GM12874 (cell line): Measurements from ENCODE around the gene TREM2.

Experiments
- TF ChIP-seq, protein P1 (sequence below): IDR thresholded peaks from 2 replicates; pipeline ENCODE4 v1.5.1; 2011; ENCODE audit warnings: low read depth, mild to moderate bottlenecking, control low read depth, low read length, moderate library complexity; ENCODE audit not compliant: insufficient read depth

Gene TREM2

DNA sequence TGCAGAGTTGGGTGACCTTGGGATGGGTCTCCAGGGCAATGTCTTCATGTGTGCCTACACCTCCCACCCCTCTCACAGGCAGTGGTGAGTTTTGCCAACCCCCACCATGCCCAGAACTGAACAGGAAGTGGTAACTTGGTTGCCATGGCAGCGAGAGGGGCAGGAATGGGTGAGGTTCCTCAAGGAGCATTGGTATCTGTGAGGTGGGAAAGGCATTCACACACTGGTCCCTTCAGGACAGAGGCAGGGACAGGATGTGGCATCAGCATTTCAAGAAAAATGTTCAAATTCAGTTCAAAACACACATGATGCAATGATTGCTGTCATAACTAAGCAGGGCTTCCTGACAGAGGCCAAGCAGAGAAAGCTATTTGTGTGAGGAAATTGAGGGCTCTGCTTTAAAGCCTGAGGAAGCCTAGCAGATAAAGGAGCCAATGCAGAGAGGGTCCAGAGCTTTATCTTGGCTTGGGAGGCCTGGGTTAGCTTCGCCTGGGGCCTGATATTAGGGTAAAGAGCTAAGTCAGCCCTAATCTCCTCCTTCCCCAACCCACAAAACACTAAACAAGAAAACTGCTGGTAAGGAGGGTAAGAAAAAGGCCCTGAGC, 37.5 kb upstream of the TREM2 start:
- TF ChIP-seq, protein P1, sequence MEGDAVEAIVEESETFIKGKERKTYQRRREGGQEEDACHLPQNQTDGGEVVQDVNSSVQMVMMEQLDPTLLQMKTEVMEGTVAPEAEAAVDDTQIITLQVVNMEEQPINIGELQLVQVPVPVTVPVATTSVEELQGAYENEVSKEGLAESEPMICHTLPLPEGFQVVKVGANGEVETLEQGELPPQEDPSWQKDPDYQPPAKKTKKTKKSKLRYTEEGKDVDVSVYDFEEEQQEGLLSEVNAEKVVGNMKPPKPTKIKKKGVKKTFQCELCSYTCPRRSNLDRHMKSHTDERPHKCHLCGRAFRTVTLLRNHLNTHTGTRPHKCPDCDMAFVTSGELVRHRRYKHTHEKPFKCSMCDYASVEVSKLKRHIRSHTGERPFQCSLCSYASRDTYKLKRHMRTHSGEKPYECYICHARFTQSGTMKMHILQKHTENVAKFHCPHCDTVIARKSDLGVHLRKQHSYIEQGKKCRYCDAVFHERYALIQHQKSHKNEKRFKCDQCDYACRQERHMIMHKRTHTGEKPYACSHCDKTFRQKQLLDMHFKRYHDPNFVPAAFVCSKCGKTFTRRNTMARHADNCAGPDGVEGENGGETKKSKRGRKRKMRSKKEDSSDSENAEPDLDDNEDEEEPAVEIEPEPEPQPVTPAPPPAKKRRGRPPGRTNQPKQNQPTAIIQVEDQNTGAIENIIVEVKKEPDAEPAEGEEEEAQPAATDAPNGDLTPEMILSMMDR = no peak

DNA sequence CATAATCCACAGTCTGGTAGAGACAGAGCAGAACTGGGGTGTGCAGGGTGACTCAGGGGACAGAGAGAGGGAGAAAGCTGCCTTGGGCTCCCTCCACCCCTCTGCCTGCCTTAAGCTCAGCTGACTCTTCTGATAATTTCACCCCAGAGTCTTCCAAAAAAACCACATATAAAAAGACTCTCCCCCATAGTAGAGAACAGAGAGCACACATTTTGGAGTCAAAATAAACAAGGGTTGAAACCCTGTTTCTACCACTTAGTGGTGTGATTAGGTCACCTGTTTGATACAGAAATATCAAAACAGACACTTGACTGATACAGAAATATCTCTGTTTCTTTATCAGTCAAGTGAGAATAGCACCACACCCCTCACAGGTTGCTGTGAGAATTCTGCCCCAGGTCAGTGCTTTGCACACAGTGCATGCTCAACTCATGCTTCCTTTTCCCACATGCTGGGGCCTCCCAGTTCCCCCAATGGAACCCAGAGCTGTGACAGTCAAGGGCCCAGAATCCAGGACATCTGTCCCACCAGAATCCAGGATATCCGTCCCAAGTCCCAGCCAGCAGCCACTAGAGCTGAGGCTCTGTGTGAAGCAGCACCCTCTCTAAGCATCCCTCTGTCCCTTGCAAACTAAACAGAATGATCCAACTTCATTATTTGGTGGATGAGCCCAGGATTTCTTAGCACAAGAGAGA, 36.8 kb upstream of the TREM2 start:
- TF ChIP-seq, protein P1 = no peak

DNA sequence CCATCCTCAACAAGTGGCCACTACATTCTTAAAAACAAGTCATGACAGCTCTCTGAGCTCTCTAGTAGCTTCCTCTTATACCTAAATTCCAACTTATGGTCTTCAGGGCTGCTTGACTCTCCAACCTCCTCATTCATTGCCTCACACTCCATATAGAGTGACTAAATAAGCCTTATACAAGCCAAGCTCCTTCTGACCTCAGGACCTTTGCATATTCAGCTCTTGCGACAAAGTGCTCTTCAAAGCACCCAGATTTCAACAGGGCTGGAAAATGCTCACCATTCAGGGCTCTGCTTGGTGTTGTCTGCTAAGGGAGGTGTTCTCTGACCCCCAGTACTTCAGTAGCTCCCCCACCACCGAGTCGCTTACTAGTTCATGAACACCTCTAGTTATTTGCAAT, 34.3 kb upstream of the TREM2 start:
- TF ChIP-seq, protein P1 = no peak

DNA sequence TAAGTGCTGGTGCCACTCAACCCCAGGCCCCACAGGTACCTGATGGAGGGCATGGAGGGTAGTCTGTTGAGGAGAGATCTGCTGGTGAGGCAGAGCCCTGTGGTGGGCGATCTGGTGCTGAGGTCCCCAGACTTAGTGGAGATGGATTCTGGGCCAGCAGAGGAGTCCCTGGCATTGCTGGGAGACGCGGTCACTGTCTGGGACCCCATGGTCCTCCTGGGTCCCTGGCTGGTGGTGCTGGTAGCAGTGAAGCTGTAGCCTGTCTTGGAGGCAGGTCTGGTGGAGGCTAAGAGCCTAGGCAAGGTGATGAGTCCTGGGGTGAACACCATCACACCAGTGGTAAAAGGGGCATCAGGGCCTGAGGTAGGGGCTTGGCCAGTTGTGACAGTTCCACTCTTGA, 31.5 kb upstream of the TREM2 start:
- TF ChIP-seq, protein P1 = no peak

DNA sequence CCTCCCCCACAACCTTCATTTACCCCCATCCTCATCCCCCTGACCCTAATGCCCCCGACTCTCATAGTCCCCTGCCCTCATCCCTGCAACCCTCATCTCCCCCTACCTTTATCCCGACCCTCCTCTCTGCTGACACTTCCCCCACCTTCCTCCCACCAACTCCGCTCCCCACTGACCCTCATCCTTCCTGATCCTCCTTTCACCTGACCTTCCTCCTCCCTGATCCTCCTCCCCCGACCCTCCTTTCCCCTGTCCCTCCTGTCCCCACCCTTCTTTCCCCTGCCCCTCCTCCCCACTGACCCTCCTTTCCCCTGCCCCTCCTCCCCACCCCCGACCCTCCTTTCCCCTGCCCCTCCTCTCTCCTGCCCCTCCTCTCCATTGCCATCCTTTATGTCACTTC, 31.0 kb upstream of the TREM2 start:
- TF ChIP-seq, protein P1 = no peak

DNA sequence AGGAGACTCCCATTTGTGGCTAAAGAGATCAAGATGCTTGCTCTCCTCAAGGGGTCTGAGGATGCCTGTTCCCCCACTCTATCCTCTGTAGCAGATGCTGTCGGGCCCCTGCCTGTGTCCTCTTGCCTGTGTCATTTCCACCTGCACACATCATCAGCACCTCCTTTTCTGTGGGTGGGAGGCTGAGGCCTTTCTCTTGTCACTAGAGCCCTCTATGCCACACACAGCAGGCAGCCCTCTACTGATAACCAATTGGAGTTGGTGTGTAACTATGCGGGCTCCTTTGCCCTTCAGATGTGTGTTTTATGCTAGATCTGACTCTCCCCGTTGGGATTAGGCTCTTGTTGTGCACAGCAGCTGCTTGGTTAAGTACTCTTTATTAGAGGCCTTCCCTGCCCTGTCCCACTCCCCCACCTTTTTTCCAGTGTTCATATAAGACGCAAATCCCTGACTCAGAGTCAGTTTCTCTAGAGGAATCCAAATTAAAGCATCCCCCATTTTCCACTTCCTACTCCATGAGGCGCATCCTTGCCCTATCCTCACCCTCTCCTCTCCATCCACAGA, 30.3 kb upstream of the TREM2 start:
- TF ChIP-seq, protein P1 = no peak

DNA sequence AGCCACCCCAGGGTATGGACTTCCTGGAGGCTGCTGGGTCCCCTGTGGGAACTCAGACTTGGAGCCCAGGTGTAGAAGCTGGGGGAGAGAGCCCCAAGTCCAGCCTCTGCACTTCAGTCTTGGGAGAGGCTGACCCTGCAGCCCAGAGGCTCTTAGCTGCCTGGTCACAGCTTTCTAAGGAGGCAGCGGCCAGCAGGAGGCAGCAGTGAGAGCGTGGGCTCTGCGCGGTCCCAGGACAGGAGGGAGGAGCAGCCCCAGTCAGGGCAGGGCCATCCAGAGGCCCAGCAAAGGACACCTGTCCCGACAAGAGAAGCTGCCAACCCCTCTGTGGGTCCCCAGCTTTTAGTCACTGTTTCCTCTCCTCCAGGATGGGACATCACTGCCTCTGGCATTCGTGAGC, 28.7 kb upstream of the TREM2 start:
- TF ChIP-seq, protein P1 = peak; percentile 70
